GM04504 (cell line): ENCODE measurements around the gene FNDC5.
"Not testable (repeated sequence)": the region's sequence is repeated elsewhere in the genome, so short reads cannot be mapped to it uniquely, and the experiment has no call there.

Source experiments
- DNase-seq: peaks from one replicate; pipeline ENCODE4 v3.0.0-alpha.2; 2012; ENCODE audit warnings: low read depth

Gene FNDC5

DNA sequence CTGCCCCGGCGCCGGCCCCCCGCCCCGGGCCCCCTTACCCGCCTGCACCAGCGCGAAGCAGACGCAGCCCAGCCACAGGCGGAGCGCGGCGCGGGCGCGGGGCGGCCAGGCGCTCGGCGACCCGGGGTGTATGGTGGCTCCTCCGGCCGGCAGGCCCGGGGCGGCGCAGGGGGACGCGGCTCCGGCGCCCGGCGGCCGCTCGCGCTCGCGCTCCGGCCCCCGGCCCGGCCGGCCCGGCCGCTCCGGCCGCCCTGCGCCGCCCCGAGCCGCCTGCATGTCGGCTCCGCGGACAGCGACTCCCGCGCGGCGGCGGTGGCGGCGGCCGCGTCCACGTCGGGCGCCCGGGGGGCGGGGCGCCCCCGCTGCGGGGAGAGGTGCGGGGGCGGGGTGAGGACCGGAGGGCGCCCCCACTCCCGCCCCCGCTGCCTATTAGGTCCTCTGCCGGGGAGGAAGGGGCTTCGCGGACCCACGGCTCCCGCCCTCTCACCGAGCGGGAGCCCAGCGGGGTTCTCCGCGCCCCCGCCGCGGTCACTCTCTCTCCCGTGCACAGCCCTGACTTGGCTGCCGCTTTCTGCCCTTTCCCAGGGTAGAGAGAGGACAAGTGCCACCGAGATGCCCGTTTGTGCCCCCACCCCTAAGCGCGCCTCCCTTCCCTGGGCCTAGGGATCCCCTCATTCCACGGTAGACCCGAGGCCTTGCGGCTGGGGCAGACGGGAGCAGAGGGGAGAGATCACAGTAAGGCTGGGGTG lies at the start of gene FNDC5:
Gene FNDC5 (minus strand): TSS at position 298 of the 749 bp plus-strand sequence.
- no peak for DNase-seq

DNA sequence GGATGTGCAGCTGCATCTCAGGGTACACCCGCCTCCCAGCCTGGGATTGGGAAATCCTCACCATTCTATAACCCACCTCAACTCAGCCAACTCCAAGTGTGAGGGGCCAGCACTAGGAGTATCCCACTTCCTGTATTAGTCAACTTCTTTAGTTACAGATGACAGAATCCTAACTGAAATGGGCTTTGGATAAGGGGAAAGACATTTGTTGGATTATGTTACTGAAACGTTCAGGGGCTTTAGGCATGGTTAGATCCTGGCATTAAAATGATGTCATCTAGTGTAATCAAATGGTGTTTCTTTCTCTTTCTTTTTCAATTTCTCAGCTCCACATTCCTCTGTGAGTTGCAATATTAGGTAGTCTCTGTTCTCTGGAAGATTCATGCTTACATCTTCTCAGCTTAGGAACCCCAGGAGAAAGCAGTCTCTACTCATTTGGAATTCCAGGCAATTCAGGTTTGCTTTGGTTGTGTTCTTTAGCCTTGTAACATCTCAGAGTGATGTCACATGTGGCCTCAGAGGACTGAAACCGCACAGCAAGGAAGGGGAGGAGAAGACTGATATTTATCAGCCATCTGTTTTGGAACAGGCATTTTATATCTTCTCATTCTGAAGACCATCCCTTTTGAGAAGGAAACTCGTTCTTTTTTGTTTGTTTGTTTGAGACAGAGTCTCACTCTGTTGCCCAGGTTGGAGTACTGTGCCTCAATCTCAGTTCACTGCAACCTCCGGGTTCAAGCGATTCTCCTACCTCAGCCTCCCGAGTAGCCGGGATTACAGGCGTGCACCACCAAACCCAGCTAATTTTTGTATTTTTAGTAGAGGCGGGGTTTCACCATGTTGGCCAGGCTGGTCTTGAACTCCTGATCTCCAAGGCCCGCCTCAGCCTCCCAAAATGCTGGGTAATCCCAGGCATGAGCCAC lies 49.4 kb upstream of the FNDC5 start:
- no peak for DNase-seq

DNA sequence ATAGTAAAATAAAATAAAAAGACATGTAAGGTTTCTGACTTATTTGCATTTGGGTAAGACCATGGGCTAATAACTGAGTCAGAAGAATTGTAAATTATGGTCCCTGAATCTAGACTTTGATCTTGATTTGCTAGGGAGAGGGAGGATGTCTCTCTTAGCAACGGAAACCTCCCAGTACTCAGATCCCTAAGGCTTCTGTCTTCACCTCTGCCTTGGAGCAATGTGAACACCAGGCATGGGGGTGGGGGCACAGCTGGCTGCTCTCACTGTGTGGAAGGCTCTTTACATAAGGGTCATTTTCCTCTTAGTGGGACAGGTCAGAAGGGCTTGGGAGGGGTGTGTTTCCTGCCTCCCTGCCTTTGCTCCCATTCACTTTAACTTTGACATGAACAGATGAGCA lies 47.5 kb upstream of the FNDC5 start:
- DNase-seq = no peak

DNA sequence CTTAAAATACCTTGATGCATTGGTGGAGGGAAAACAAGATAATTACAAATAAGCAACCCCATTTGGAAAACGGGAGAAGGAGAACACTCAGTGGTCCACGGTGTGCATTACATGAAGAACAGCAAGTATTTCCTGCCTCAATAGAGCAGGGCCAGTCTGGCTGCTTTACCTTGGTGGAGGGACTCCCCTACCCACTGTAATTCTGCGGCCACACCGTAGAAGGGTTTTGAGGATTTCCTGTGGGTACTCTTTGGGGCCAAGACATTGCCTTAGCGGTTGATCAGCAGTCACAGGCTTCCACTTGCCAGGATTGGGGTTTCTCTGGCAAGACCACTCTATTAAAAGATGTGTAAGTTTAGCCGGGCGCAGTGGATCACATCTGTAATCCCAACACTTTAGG lies 46.8 kb upstream of the FNDC5 start:
- no peak for DNase-seq

DNA sequence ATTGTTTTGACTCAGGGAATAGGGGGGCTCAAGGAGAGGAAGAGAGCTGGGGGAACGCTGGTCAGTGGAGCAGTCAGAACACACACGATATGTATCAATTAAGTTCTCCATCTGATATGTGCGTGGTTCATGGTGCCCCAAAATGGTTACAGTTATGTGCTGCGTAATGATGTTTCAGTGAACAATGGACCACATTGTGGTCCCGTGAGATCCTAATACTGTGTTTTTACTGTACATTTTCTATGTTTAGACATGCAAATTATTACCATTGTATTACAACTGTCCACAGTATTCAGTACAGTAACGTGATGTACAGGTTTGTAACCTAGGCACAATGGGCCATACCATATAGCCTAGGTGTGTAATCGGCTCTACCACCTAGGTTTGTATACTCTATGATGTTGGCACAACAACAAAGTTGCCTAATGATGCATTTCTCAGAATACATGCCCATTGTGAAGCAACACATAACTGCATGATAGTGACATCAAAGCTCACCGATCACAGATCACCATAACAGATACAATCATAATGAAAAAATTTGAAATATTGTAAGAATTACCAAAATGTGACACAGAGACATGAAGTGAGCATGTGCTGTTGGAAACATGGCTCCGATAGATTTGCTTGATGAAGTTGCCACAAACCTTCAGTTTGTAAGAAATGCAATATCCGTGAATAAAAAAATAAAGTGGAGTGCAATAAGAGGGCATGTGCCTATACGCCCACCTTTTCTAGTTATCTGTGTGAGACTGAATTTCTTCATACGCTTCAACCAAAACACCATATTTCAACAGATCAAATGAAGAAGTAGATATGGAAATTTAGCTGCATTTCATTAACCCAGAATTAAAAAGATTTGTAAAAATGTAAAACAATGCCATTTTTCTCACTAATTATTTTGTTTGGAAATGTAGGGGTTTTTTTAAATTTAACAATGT lies 45.3 kb upstream of the FNDC5 start:
- no peak for DNase-seq

DNA sequence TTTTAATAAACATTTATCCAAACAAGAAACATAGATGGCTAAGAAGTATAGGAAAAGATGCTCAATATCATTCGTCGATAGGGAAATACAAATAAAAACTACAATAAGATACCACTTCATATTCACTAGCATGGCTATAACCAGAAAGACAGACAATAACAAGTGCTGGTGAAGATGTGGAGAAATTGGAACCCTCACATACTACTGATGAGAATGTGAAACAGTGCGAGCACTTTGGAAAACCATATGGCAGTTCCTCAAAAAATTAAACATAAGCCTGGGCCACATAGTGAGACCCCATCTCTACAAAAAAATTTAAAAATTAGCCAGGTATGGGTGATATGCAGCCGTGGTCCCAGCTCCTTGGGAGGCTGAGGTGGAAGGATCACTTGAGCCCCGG lies 39.6 kb upstream of the FNDC5 start:
- DNase-seq = no peak

DNA sequence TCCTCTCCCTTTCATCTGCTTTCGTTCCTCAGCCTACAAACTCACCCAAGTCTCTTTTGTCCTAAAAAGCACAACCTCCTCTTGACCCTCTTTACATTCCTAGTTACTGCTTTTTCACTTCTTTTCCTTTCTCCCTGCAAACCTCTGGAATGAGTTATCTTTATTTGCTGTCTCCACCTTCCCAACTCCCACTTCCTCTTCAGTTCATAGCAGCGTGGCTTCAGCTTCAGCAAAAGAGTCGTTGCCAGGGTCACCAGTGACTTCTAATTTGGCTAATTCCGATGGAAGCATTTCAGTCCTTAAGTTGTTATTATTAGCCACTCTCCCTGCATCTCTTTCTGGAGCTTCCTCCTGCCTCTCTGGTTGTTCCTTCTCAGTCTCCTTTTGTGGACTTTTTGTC lies 36.7 kb upstream of the FNDC5 start:
- no peak for DNase-seq

DNA sequence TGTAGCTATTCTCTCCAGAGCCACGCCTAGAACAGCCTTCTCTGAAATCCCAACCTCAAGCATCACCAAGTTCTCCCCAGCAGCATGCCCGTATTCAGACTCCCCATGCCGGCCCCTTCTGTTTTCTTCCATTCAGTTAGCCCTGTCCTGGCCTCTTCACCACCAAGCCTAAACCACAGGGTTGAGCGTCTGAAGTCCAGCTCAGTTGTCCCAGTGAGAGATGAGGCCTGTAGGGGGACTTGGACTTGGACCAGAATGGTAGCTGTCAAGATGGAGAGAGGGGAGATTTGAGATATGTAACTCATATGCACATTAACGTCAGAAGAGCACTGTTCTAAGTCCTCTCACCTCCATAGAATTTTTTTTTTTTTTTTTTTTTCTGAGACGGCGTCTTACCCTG lies 35.9 kb upstream of the FNDC5 start:
- no peak for DNase-seq

DNA sequence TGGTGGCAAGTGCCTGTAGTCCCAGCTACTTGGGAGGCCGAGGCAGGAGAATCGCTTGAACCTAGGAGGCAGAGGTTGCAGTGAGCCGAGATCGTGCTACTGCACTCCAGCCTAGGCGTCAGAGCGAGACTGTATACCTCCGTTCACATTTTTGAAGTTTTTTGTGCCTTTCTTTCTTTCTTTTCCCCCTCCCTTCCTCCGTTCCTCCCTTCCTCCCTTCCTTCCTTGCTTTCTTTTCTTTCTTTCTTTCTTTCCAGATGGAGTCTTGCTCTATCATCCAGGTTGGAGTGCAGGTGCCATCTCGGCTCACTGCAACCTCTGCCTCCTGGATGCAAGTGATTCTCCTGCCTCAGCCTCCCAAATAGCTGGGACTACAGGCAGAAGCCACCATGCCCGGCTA lies 34.9 kb upstream of the FNDC5 start:
- not testable (repeated sequence) for DNase-seq

DNA sequence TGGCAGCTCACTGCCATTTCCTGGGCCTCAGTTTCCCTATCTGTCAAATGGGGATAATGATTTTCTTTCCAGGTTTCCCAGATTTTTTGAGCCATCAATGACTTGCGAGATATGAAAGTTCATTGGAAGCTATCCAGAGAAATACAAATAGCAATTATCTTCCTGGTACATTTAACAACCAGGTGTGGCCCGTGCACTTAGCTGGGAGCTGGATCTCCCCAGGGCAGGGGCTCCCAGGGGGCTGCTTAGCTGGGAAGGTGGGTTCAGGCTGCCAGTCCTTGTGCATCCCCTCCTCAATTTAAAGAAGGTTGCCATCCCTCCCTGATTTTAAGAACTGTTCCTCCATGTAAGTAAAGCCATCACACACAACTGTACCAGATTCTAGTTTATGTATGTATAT lies 34.1 kb upstream of the FNDC5 start:
- DNase-seq = no peak

DNA sequence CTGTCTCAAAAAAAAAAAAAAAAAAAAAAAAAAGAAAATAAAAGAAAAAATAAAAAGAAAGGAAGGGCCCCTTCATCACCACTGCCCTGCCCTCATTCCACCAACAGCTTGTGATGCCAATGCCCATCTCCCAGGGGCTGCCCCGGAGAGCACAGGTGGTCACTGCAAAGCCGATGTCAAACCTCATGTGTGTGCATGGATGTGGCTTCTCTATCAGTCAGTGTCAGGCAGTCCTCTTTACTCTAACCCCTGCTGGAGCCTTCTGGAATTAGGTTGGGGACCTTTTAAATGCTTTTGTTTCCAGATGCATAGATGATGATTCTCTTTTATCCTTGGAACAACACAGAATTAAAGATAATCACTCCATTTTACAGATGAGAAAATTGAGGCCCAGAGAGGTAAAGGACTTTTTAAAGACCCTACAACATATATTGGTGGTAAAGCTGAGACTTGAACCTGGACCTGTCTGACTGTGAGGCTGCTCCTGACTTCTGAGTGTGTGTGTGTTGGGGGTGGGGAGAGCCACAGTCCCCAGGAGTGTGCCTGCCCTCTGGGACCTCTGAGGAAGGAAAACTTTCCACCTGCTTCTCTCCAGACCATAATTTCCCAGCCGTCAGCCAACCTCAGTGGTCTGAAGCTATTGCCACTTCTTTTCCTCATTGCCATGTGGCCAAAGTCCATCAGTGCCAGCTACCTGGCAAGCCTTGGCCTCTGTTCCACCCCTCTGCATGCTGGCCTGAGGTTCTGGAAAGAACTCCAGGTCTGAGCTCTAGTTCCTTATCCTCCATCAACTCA lies 33.5 kb upstream of the FNDC5 start:
- DNase-seq = no peak

DNA sequence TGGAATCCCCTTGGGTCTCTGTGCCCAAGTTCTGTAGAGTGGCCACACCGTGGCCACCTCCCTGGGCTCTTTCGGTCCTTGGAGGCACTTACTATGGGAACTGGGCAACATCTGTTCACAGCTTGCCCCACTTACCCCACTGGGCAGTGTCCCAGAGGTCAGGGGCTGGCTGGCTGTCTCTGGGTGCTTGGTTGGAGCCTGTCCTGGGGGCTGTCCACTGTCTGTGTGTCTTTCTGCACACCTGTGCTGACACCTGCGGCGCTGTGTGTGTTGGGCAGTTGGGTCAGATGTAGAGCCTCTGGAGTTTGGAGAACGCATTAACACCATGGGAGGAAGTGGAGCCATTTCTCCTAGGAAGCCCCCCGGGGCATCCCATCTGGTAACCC lies 31.8 kb upstream of the FNDC5 start:
- DNase-seq = no peak

DNA sequence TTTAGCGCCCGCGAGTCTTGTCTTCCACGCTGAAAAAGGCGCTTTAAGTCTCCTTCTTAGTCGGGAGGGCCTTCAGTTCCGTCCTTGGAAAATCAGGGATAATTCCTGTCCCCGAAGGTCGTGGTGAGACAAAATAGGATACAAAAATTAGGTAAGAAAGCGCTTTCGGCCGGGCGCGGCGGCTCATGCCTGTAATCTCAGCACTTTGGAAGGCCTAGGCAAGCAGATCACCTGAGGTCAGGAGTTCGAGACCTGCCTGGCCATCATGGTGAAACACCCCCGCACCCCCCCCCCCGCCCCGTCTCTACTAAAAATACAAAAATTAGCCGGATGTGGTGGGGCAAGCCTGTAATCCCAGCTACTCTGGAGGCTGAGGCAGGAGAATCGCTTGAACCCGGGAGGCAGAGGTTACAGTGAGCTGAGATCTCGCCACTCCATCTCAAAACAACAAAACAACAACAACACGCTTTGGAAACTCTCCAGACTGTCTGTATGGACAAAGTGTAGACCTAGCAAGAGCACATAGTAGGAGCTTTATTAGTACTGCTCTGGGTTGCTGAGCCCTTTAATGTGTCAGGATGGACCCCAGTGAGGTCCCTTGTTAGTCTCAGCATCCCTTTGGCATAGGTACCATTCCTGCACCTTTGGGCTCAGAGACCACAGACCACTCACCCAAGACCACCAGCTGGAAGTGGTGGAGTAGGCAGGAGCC lies 31.3 kb upstream of the FNDC5 start:
- DNase-seq = no peak

DNA sequence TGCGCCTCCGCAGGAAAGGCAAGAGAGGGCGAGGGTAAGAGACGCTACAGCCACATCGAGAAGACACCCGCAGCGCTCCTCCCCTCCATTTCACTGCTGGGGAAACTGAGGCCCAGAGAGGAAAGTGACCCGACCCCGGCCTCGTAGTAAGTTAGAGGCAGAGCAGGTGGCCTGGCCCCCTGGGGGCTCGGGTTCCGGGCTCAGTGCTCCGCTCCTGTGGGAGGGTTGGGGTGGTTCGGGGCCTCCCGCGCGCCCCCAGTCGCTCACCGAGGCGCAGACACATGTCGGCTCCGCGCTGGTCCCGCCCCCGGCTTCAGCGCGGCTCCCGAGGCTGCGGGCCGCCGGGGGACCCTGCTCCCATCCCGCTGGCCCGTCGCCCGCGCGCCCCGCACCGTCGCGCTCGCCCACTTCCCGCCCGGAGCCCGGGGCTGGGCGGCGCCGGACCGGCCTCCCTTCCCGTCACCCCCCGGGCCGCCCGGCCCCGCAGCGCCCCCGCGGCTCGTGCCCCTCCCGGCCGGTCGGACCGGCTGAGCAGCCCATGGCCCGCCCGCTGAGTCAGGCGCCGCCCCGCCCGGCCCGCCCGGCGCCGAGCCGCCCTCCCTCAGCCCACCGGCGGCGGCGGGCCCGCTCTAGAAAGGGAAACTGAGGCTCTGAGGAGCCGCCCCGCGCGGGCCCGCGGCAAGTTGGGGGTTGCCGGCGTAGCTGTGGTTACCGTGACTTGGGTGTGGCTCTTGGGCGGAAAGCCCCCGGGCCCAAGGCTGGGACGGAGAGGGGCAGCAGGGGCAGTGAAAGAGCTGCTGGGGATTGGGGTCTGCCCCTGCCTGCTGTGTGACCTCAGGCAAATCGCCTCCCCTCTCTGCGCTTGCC lies 30.5 kb upstream of the FNDC5 start, which contains the start of gene TMEM54:
Gene TMEM54 (minus strand): TSS at position 434 of the 867 bp plus-strand sequence. CDS start 151 bp downstream, at position 283.
- DNase-seq = no peak

DNA sequence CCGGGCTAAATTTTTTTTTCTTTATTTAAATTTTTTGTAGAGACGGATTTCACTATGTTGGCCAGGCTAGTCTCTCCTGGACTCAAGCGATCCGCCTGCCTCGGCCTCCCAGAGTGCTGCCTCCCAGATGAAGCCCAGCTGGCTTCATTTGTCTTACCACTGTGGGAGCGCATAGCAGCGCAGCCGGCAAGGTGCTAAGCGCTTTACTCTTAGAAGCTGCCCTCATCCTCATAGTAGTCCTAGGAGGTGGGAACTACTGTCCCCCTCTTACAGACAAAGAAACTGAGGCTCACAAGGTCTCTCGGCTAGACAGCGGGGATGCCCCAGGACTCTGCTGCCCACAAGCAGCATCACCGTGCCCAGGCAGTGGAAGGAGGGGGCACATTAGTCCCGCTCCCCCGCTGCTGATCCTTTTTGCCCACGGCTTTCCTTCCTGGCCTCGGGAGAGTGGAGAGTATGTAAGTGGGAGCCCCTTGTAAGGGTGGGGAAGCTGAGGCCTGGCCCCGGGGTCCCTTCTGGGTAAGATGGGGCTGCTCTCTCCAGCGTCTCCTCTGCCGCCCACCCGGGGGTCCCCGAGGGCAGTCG lies 29.8 kb upstream of the FNDC5 start:
- no peak for DNase-seq

DNA sequence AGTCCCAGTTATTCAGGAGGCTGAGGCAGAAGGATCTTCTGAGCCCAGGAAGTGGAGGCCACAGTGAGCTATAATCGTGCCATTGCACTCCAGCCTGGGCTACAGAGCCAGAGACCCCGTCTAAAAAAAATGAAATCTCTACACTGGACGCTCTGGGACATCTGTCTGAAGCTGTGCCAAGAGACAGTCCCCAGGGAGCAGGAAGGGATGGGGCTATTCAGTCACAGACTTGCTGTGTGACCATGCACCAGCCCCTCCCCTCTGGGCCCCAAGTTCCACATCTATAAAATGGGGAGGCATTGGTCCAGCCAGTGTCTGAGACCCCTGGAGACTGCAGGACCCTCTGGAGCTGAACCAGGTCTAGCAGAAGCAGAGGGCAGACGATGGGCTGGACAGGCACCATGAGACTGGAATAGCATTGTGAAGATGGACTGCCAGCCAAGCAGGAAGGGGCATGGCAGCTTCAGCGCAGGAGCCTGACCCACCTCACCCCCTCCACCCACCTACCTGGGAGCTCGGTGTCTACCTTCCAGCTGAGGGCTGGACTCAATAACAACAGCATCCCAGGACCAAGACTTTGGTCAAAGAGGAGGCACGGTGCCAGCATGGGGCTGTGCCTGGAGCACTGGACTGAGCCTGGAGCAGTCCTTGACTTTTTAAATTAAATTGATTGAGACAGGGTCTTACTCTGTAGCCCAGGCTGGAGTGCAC lies 29.0 kb upstream of the FNDC5 start:
- no peak for DNase-seq

DNA sequence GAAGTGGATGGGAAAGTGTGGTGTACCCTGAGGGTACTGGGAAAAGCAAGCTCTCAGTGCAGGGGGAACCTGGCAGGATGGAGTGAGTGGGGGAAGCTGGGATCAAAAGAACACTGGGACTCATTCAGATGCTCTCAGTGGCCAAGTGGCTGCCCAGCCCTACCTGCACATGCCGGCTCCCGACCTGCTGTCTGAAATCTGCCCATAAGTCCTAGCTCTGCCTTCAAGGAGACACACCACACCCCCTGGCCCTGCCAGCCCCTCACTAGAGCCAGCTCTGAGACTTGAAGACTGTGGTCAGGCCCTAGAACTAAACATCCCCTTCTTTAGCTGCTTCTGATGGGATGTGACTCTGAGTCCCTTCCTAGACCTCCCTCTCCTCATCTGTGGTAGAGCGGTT lies 28.2 kb upstream of the FNDC5 start:
- no peak for DNase-seq

DNA sequence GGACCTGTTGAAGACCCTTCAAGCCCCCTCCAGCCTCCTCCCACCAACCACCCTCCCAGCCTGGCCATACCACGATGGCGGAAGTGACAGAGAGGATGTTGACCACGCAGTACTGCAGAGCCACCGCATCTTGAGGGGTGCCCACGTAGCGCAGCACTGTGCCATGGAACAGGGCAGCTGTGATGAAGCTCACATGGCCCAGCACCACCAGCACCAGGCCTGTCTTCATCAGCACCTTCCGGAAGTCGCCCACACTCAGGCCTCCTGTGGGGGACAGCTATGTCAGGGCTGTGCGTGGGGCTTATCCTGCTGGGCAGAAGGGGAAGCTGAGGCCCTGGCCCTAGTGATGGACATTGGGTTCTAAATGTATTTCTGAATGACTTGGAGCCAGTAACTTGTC lies 27.3 kb upstream of the FNDC5 start:
- DNase-seq = no peak
